ENCODE measurements around the gene MPHOSPH10.

MPHOSPH10 gene

DNA sequence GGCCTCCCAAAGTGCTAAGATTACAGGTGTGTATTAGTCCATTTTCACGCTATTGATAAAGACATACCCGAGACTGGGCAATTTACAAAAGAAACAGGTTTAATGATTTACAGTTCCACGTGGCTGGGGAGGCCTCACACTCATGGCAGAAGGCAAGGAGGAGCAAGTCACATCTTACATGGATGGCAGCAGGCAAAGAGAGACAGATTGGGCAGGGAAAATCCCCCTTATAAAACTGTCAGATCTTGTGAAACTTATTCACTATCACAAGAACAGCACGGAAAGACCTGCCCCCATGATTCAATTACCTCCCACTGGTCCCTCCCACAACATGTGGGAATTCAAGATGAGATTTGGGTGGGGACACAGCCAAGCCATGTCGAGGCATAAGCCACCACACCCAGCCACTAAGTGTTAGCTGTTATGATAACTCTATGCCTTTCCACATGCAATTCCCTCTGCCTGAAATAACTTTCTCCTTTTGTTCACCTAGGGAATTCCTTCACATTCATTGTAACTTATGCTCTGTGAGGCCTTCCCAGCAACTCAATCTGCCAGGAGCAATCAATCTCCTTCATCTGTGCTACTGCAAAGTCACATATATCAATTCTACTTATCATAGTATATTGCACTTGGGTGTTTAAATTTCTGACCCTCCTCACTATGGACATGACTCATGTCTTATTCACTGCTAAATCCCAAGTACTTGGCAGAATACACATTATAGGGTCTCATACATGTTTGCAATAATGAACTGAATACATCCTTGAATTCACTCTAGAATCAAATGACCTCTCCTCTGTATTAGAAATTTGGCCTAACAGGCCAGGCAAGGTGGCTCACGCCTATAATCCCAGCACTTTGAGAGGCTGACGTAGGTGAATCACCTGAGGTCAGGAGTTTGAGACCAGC lies 7.8 kb upstream of the MPHOSPH10 start:
- Histone ChIP-seq H3K36me3 (ENCODE audit: control insufficient read depth in 4 of 4, insufficient read depth in 4 of 4, low read length in 3 of 4) (peaks cover 17 to 43% (median 26%) of the 10 kb centered on the region in 4 experiments), H3K4me3 (ENCODE audit: control insufficient read depth in 1 of 7, extremely low read depth in 1 of 7, insufficient read depth in 4 of 7, low read depth in 2 of 7, low read length in 6 of 7) (no peak overlapping the region), H3K27ac (ENCODE audit: insufficient read depth in 1 of 2, low read depth in 1 of 2, low read length in 2 of 2, poor library complexity in 1 of 2, severe bottlenecking in 2 of 2) (no peak overlapping the region), H3K9me3 (ENCODE audit: control extremely low read depth in 1 of 5, control insufficient read depth in 4 of 5, insufficient read depth in 2 of 5, low read depth in 1 of 5, low read length in 4 of 5) (no peaks in the 10 kb centered on the region), H3K4me1 (ENCODE audit: control extremely low read depth in 1 of 4, control insufficient read depth in 4 of 4, insufficient read depth in 4 of 4, low read length in 3 of 4) (no peaks in the 10 kb centered on the region), H3K27me3 (replicated peaks in 2 of 5; ENCODE audit: control insufficient read depth in 4 of 5, insufficient read depth in 5 of 5, low read length in 4 of 5) (no peaks in the 10 kb centered on the region)
- no peak for DNase-seq
- ChIA-PET CTCF (interaction anchor here (0.9 kb wide), 1 partner anchor 22 kb away, joined by 3 read pairs; no protein-coding TSS in a partner anchor), POLR2A (interaction anchor here (0.6 kb wide), 1 partner anchor 54 kb away, joined by 3 read pairs; the partner anchor contains the start of gene NAGK)
- 100% methylated on average over 4 of the region's 7 CpGs for WGBS (ENCODE audit: insufficient coverage)

DNA sequence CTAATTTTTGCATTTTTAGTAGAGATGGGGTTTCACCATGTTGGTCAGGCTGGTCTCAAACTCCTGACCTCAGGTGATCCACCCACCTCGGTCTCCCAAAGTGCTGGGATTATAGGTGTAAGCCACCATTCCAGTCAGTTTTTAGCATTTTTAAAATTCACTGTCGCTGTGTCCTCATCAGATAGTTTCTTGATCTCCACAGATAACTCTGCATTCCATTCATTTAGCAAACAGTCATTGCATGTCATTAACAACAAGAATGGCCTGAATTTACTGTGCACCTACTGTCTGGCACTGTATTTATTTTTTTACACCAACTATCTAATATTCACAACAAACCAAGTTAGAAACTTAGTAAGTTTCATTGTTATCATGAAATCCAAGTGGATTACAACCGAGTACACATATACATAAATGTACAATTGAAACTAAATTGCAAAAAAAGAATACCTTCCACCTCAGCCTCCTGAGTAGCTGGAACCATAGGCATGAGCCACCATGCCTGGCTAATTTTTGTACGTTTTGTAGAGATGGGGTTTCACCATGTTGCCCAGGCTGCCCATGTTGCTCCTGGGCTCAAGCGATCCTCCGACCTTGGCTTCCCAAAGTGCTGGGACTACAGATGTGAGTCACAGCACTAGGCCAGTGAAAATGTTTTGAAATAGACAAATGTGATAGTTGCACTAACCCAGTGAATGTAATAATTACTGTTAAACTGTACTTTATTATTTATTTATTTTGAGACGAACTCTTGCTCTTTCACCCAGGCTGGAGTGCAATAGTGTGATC lies 4.7 kb upstream of the MPHOSPH10 start:
- no peak for DNase-seq
- Histone ChIP-seq H3K4me1 (ENCODE audit: control extremely low read depth in 1 of 4, control insufficient read depth in 4 of 4, insufficient read depth in 4 of 4, low read length in 3 of 4) (peaks cover 0 to 15% (median 7%) of the 10 kb centered on the region in 4 experiments), H3K9me3 (ENCODE audit: control extremely low read depth in 1 of 5, control insufficient read depth in 4 of 5, insufficient read depth in 2 of 5, low read depth in 1 of 5, low read length in 4 of 5) (no peaks in the 10 kb centered on the region), H3K36me3 (ENCODE audit: control insufficient read depth in 4 of 4, insufficient read depth in 4 of 4, low read length in 3 of 4) (peaks cover 8 to 19% (median 9%) of the 10 kb centered on the region in 4 experiments), H3K27me3 (replicated peaks in 2 of 5; ENCODE audit: control insufficient read depth in 4 of 5, insufficient read depth in 5 of 5, low read length in 4 of 5) (no peaks in the 10 kb centered on the region), H3K4me3 (ENCODE audit: control insufficient read depth in 1 of 7, extremely low read depth in 1 of 7, insufficient read depth in 4 of 7, low read depth in 2 of 7, low read length in 6 of 7) (no peak overlapping the region), H3K27ac (ENCODE audit: insufficient read depth in 1 of 2, low read depth in 1 of 2, low read length in 2 of 2, poor library complexity in 1 of 2, severe bottlenecking in 2 of 2) (no peak overlapping the region)
- 98% methylated on average over 4 of the region's 7 CpGs for WGBS (ENCODE audit: insufficient coverage)
- ChIA-PET CTCF (interaction anchor here (1.3 kb wide), 1 partner anchor 57 kb away, joined by 5 read pairs; the partner anchor contains the start of gene NAGK), POLR2A (no interaction called here)

DNA sequence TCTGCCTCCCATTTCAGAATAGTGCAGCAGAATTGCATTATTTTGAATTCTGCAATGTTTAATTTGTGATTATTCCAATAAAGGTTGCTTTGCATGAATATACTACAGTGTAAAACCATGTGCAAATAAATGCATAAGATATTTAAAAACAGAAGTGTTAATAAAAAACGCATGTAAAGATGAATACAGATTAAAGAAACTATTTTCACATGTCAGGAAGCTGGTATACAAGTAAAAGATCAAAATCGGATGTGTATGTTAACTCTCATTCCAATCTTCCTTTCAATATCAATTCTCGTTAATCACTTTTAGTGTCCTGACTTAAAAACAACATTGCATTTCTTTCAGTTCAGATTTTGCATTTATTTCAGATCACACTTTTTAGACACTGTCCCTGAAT lies 3.5 kb upstream of the MPHOSPH10 start:
- ChIA-PET CTCF (interaction anchor here (0.6 to 1.3 kb wide), 4 partner anchors 13 to 60 kb away, joined by 3 to 5 read pairs (median 4); partner anchors contain the start of gene NAGK), POLR2A (no interaction called here)
- Histone ChIP-seq H3K27ac (ENCODE audit: insufficient read depth in 1 of 2, low read depth in 1 of 2, low read length in 2 of 2, poor library complexity in 1 of 2, severe bottlenecking in 2 of 2) (no peak overlapping the region), H3K9me3 (ENCODE audit: control extremely low read depth in 1 of 5, control insufficient read depth in 4 of 5, insufficient read depth in 2 of 5, low read depth in 1 of 5, low read length in 4 of 5) (no peaks in the 10 kb centered on the region), H3K36me3 (ENCODE audit: control insufficient read depth in 4 of 4, insufficient read depth in 4 of 4, low read length in 3 of 4) (peaks cover 7 to 17% (median 8%) of the 10 kb centered on the region in 4 experiments), H3K4me1 (ENCODE audit: control extremely low read depth in 1 of 4, control insufficient read depth in 4 of 4, insufficient read depth in 4 of 4, low read length in 3 of 4) (peaks cover 10 to 25% (median 14%) of the 10 kb centered on the region in 4 experiments), H3K4me3 (ENCODE audit: control insufficient read depth in 1 of 7, extremely low read depth in 1 of 7, insufficient read depth in 4 of 7, low read depth in 2 of 7, low read length in 6 of 7) (no peak overlapping the region), H3K27me3 (replicated peaks in 2 of 5; ENCODE audit: control insufficient read depth in 4 of 5, insufficient read depth in 5 of 5, low read length in 4 of 5) (no peaks in the 10 kb centered on the region)
- WGBS (ENCODE audit: insufficient coverage) = 100% methylated on average over 2 of the region's 3 CpGs
- no peak for DNase-seq

DNA sequence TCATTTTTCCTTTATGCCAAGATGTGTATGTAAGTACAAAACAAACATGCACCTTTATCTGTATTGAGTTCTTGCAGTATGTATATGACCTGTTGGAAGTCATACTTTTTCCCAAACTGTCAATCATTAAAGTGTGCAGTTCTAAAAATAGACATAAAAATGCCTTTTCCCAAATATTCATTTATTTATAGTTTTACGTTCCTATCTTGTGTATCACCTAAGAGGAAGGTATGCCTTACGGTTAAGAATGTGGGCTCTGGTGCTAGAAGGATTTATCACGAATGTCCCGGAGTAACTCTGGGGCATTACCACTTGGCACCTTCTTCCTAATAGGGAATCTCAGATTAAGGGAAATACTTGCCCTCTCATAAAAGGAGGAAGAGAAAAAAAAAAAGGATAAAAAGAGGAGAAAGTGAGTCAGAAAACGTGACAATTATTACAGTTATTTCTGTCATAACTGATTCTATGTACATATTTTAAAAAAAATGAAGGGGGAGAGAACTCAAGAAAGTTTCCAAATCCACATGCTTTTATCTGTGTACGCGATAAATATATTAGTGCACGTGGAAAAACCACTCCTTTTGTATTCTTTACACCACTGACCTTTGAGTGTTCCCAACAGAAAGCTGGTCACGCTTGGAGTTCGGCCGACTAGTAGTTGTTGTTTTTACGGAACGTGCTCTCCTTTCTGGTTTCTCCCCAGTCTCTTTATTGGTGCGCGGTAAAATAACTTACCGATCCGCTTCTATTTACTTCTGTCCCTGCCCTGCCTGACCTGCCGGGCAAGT lies 1.1 kb upstream of the MPHOSPH10 start:
- peak overlapping the region; percentile 75 to 100 (median 96) for H3K4me3 ChIP-seq (ENCODE audit: control insufficient read depth in 1 of 7, extremely low read depth in 1 of 7, insufficient read depth in 4 of 7, low read depth in 2 of 7, low read length in 6 of 7)
- ChIA-PET POLR2A (interaction anchor here (0.6 to 2.1 kb wide), 5 partner anchors 58 to 1470 kb away, joined by 3 to 19 read pairs (median 3); partner anchors contain the start of gene NAGK), CTCF (interaction anchor here (0.6 to 3.2 kb wide), 8 partner anchors 9 to 338 kb away, joined by 3 to 19 read pairs (median 3); partner anchors contain the start of gene NAGK)
- no peak for DNase-seq
- H3K27me3 ChIP-seq (replicated peaks in 2 of 5; ENCODE audit: control insufficient read depth in 4 of 5, insufficient read depth in 5 of 5, low read length in 4 of 5) = no peaks in the 10 kb centered on the region
- peaks cover 2 to 9% (median 8%) of the 10 kb centered on the region in 4 experiments for H3K36me3 ChIP-seq (ENCODE audit: control insufficient read depth in 4 of 4, insufficient read depth in 4 of 4, low read length in 3 of 4)
- 0% methylated on average over 13 of the region's 18 CpGs for WGBS (ENCODE audit: insufficient coverage)
- H3K9me3 ChIP-seq (ENCODE audit: control extremely low read depth in 1 of 5, control insufficient read depth in 4 of 5, insufficient read depth in 2 of 5, low read depth in 1 of 5, low read length in 4 of 5) = no peaks in the 10 kb centered on the region
- H3K4me1 ChIP-seq (ENCODE audit: control extremely low read depth in 1 of 4, control insufficient read depth in 4 of 4, insufficient read depth in 4 of 4, low read length in 3 of 4) = peaks cover 10 to 30% (median 17%) of the 10 kb centered on the region in 4 experiments
- H3K27ac ChIP-seq (ENCODE audit: insufficient read depth in 1 of 2, low read depth in 1 of 2, low read length in 2 of 2, poor library complexity in 1 of 2, severe bottlenecking in 2 of 2) = peak overlapping the region; percentile 85 to 93

DNA sequence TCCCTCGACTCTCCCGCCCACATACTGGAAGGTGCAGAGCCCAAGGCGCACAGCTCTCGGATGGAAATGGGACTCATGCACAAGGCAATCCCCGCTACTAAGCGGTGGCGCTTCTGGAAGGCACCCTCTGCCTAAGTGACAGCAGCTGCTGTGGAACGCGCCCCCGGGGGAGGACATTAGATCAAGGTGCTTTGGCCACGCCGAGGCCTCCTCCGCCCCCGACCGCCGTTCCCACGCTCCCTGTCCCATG lies 607 bp upstream of the MPHOSPH10 start:
- Histone ChIP-seq H3K9me3 (ENCODE audit: control extremely low read depth in 1 of 5, control insufficient read depth in 4 of 5, insufficient read depth in 2 of 5, low read depth in 1 of 5, low read length in 4 of 5) (no peaks in the 10 kb centered on the region), H3K27ac (ENCODE audit: insufficient read depth in 1 of 2, low read depth in 1 of 2, low read length in 2 of 2, poor library complexity in 1 of 2, severe bottlenecking in 2 of 2) (peak overlapping the region; percentile 85 to 93), H3K36me3 (ENCODE audit: control insufficient read depth in 4 of 4, insufficient read depth in 4 of 4, low read length in 3 of 4) (peaks cover 7 to 12% (median 10%) of the 10 kb centered on the region in 4 experiments), H3K4me3 (ENCODE audit: control insufficient read depth in 1 of 7, extremely low read depth in 1 of 7, insufficient read depth in 4 of 7, low read depth in 2 of 7, low read length in 6 of 7) (peak overlapping the region; percentile 75 to 100 (median 96)), H3K4me1 (ENCODE audit: control extremely low read depth in 1 of 4, control insufficient read depth in 4 of 4, insufficient read depth in 4 of 4, low read length in 3 of 4) (peaks cover 10 to 30% (median 17%) of the 10 kb centered on the region in 4 experiments), H3K27me3 (replicated peaks in 2 of 5; ENCODE audit: control insufficient read depth in 4 of 5, insufficient read depth in 5 of 5, low read length in 4 of 5) (no peaks in the 10 kb centered on the region)
- ChIA-PET POLR2A (interaction anchor here (0.6 to 2.1 kb wide), 4 partner anchors 58 to 880 kb away, joined by 3 to 19 read pairs (median 3); partner anchors contain the start of gene NAGK), CTCF (interaction anchor here (0.6 to 3.2 kb wide), 6 partner anchors 27 to 338 kb away, joined by 3 to 19 read pairs (median 4); partner anchors contain the start of gene NAGK)
- no peak for DNase-seq
- WGBS (ENCODE audit: insufficient coverage) = 0% methylated on average over 16 of the region's 17 CpGs

DNA sequence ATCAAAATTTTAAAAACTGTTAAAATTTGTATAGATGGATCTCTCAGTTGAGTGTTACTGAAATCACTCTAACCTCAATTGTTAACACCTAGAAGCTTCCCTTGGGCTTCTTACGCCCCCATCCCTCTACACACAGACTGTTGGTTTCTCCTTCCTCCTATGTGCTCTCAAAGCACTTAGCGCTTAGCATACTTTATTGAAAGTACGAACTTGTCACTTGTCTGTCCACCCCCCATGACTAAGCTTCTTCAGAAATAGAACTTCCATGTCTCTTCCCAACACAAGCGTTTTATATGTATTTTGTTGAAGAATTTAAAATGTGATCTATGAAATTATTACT lies 441 bp downstream of the MPHOSPH10 start:
- 0% methylated on average over 1 of the region's 4 CpGs for WGBS (ENCODE audit: insufficient coverage)
- Histone ChIP-seq H3K4me3 (ENCODE audit: control insufficient read depth in 1 of 7, extremely low read depth in 1 of 7, insufficient read depth in 4 of 7, low read depth in 2 of 7, low read length in 6 of 7) (peak overlapping the region; percentile 75 to 100 (median 96)), H3K9me3 (ENCODE audit: control extremely low read depth in 1 of 5, control insufficient read depth in 4 of 5, insufficient read depth in 2 of 5, low read depth in 1 of 5, low read length in 4 of 5) (no peaks in the 10 kb centered on the region), H3K27me3 (replicated peaks in 2 of 5; ENCODE audit: control insufficient read depth in 4 of 5, insufficient read depth in 5 of 5, low read length in 4 of 5) (no peaks in the 10 kb centered on the region), H3K27ac (ENCODE audit: insufficient read depth in 1 of 2, low read depth in 1 of 2, low read length in 2 of 2, poor library complexity in 1 of 2, severe bottlenecking in 2 of 2) (peak overlapping the region; percentile 85 to 93), H3K36me3 (ENCODE audit: control insufficient read depth in 4 of 4, insufficient read depth in 4 of 4, low read length in 3 of 4) (peaks cover 8 to 19% (median 14%) of the 10 kb centered on the region in 4 experiments), H3K4me1 (ENCODE audit: control extremely low read depth in 1 of 4, control insufficient read depth in 4 of 4, insufficient read depth in 4 of 4, low read length in 3 of 4) (peaks cover 10 to 30% (median 17%) of the 10 kb centered on the region in 4 experiments)
- ChIA-PET CTCF (interaction anchor here (0.9 to 3.2 kb wide), 5 partner anchors 21 to 63 kb away, joined by 3 to 19 read pairs (median 6); partner anchors contain the start of gene NAGK), POLR2A (interaction anchor here (1.0 to 2.1 kb wide), 3 partner anchors 10 to 62 kb away, joined by 3 to 19 read pairs (median 3); partner anchors contain the start of gene NAGK)
- peak in 2 of 3 donors; percentile 59 to 66 for DNase-seq

Data from common myeloid progenitor, CD34-positive (primary cell).